ENCODE data around the gene SLC27A1.
"Not testable (repeated sequence)": the region's sequence is repeated elsewhere in the genome, so short reads cannot be mapped to it uniquely, and the experiment has no call there.

Gene SLC27A1

GRCh38 chr19:17468302-17469091, 1.8 kb upstream of the SLC27A1 start:
- no peak for DNase-seq (ENCODE audit: low spot score)
- TF ChIP-seq CTCF (IDR thresholded peaks at IDR 0.05; ENCODE audit: borderline replicate concordance, control extremely low read depth, extremely low read depth, insufficient read depth, missing control alignments): no peak
- in situ Hi-C loops (cut with MboI; ENCODE audit: low sequenced_read_pairs, unreplicated experiment): no loop called here

- TF ChIP-seq CTCF (IDR thresholded peaks at IDR 0.05; ENCODE audit: borderline replicate concordance, control extremely low read depth, extremely low read depth, insufficient read depth, missing control alignments): no peak
- DNase-seq (ENCODE audit: low spot score): no peak
- in situ Hi-C loops (cut with MboI; ENCODE audit: low sequenced_read_pairs, unreplicated experiment): no loop called here
Measured at GRCh38 chr19:17469092-17469480, 1.2 kb upstream of the SLC27A1 start.

- in situ Hi-C loops (cut with MboI; ENCODE audit: low sequenced_read_pairs, unreplicated experiment): no loop called here
Measured at GRCh38 chr19:17469481-17470067, 750 bp upstream of the SLC27A1 start.

GRCh38 chr19:17471410-17472125, 1.2 kb downstream of the SLC27A1 start:
- in situ Hi-C loops (cut with MboI; ENCODE audit: low sequenced_read_pairs, unreplicated experiment): no loop called here
- no peak for TF ChIP-seq CTCF (IDR thresholded peaks at IDR 0.05; ENCODE audit: borderline replicate concordance, control extremely low read depth, extremely low read depth, insufficient read depth, missing control alignments)
- DNase-seq (ENCODE audit: low spot score): no peak

More at GRCh38 chr19:17469481-17470067, 750 bp upstream of the SLC27A1 start:
- peak; percentile 90 for DNase-seq (ENCODE audit: low spot score)
- TF ChIP-seq CTCF (IDR thresholded peaks at IDR 0.05; ENCODE audit: borderline replicate concordance, control extremely low read depth, extremely low read depth, insufficient read depth, missing control alignments): no peak

GRCh38 chr19:17473041-17473440, 2.7 kb downstream of the SLC27A1 start:
- in situ Hi-C loops (cut with MboI; ENCODE audit: low sequenced_read_pairs, unreplicated experiment): no loop called here
- TF ChIP-seq CTCF (IDR thresholded peaks at IDR 0.05; ENCODE audit: borderline replicate concordance, control extremely low read depth, extremely low read depth, insufficient read depth, missing control alignments): peak; percentile 13
- no peak for DNase-seq (ENCODE audit: low spot score)

- DNase-seq (ENCODE audit: low spot score); in situ Hi-C loops (cut with MboI; ENCODE audit: low sequenced_read_pairs, unreplicated experiment): not testable (repeated sequence)
Measured at GRCh38 chr19:17475011-17475540, 4.8 kb downstream of the SLC27A1 start.
